Iris pigment epithelial cell (primary cell): ENCODE results near the gene ARHGAP42.
"Not testable (repeated sequence)": the region's sequence is repeated elsewhere in the genome, so short reads cannot be mapped to it uniquely, and the experiment has no call there.

ENCODE experiments used
- DNase-seq: peaks from one replicate; pipeline ENCODE4 v3.0.0-alpha.2; 2011; ENCODE audit warnings: low read depth

ARHGAP42 gene

GRCh38 chr11:100726680-100727079 lies 39.6 kb downstream of the ARHGAP42 start:
- DNase-seq, result no peak

- no peak for DNase-seq
These were observed 40.3 kb downstream of the ARHGAP42 start for GRCh38 chr11:100727410-100727809.

GRCh38 chr11:100730266-100730665 lies 43.2 kb downstream of the ARHGAP42 start:
- peak; percentile 71 for DNase-seq

DNA sequence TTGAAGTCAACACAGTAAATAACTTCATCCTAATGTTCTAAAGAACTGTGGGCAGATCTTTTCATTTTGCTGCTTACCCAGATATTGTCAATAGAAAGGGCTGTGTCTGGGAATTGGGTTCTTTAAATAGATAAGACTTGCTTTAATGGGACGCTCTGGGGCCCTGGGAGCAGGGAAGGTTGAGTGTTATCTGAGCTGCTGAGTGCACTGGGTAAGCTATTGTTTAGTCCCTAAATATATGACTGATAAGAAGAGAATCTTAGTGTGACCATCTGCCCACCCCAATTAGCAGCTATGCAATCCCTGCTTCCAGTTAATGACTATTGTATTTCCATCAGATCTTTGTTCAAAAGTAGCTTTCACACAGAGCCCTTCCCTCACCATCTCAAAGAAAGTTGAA lies 44.4 kb downstream of the ARHGAP42 start:
- no peak for DNase-seq

DNA sequence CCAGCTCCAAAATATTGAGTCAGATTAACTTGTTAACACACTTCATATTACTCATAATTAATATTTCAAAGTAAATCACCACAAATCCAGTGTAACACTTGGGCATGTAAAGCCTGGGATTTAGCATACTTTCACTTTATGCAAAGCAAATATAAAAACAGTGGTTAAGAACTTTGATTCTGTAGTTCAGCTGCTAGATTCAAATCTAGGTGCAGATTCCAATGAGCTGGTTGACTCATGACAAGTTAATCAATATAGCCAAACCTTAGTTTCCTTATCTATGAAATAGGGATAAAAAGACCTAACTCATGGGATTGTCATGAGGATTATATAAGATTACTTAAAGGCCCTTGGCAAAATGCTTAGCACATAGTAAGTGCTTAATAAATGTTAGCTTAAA lies 45.9 kb downstream of the ARHGAP42 start:
- DNase-seq, result no peak

DNA sequence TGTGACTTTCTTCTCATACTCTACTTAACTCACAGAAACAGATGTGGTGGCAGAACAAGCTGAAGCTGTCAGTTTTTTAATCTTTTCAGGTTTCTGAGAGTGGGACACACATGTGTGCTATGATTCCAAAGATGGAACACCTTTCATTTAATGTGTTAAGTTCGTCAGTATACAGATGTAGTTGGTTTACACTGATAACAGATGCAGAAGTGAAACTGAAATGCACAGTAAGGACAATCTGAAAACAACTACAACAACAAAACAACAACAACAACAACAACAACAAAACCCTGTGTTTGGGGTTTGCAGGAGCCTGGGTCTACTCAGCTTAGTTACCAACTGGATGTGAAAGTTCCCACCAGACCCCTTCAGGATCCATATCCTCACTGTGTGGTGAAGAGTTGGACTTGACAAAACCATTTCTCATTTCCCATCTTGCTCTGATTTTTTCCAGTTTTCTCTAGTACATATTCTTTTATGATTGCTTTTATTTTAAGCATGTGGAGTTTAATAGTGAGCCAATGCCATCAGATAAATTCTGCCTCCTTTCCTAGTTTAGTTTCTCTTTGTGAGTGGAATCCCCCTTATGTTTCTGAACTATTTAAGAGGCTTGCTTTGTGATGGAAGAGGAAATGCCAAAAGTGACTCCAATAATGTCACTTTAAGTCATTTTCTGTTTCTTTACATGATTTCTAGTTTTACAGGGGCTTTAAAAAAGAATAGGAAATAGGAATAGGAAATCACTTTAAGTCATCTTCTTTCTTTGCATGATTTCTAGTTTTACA lies 47.8 kb downstream of the ARHGAP42 start:
- DNase-seq, result no peak

DNA sequence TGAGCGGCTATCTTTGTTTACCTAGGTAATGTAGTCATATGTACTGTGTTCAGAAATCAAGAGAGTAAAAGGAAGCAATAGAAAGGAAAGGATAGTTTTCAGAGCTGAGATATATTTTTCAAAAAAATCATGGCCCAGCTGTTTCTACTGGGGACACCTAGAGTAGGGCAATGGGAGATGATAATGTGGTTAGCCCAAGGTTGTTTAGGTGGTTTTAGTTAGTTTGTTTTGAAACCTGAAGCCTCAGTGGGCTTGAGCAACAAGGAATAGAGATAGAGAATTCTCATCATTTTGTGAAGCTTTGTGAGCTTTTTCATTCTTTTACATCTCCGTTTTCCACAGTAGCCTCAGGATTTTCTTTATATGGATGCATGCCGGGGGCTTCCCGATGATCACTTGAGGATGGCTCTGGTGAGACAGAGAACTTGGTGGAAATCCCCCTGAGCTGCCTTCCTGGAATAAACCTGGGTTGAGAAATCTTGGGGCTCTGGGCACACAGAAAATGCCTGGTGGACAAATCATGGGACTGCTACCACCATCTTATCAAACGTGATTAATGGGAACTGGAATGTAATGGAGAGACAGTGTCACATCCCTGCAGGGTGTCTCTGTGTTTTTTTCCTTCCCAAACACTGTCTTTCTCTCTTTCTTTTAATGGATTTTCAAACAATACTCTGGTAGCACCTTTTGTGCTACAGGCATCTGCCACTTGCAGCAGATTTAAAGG lies 49.0 kb downstream of the ARHGAP42 start:
- DNase-seq, result peak; percentile 75

GRCh38 chr11:100738701-100739270 lies 51.7 kb downstream of the ARHGAP42 start:
- DNase-seq, result no peak

GRCh38 chr11:100739666-100740065 lies 52.6 kb downstream of the ARHGAP42 start:
- DNase-seq, result peak; percentile 98

DNA sequence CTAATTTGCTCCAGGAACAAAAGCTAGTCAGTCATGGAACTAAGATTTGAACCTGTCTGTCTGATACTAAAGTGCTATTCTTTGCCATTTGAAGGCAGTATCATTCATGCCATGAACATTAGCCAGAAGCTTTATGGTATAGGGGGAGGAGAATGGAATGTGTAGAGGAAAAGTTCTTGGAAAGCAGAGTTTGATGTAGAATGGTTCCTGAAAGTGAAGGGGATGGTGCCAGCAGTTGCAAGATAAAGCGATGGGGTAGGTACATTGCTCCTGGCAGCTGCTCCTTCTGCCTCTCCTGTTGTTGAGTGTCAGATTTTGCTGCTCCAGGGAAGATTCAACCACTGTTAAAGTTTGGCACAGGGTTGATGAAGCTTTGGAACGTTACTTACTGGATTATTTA lies 53.4 kb downstream of the ARHGAP42 start:
- DNase-seq, result peak; percentile 69

- no peak for DNase-seq
These were observed 55.0 kb downstream of the ARHGAP42 start for GRCh38 chr11:100741866-100742625.

- no peak for DNase-seq
These were observed 59.4 kb downstream of the ARHGAP42 start for GRCh38 chr11:100746448-100746847.

- DNase-seq, result no peak
These were observed 61.1 kb downstream of the ARHGAP42 start for GRCh38 chr11:100748153-100748552.

GRCh38 chr11:100749887-100750565 lies 62.9 kb downstream of the ARHGAP42 start:
- not testable (repeated sequence) for DNase-seq

DNA sequence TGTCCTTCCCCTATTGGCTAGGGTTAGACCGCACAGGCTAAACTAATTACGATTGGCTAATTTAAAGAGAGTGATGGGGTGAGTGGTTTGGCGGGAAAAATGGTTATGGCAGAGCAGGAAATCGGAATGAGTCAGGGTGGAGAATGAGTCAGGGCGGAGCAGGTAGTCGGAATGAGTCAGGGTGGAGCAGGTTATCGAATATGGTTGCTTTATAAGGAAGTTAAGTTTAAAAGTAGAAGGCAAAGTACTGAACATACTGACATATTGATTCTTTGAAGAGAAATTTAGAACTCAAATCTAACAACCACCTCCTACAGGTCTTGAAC lies 63.4 kb downstream of the ARHGAP42 start:
- DNase-seq, result not testable (repeated sequence)

GRCh38 chr11:100752371-100753171 lies 65.5 kb downstream of the ARHGAP42 start:
- DNase-seq, result no peak

GRCh38 chr11:100753172-100753543 lies 66.1 kb downstream of the ARHGAP42 start:
- DNase-seq, result no peak

GRCh38 chr11:100753571-100753970 lies 66.5 kb downstream of the ARHGAP42 start:
- DNase-seq, result no peak

GRCh38 chr11:100756559-100756958 lies 69.5 kb downstream of the ARHGAP42 start:
- DNase-seq, result no peak

DNA sequence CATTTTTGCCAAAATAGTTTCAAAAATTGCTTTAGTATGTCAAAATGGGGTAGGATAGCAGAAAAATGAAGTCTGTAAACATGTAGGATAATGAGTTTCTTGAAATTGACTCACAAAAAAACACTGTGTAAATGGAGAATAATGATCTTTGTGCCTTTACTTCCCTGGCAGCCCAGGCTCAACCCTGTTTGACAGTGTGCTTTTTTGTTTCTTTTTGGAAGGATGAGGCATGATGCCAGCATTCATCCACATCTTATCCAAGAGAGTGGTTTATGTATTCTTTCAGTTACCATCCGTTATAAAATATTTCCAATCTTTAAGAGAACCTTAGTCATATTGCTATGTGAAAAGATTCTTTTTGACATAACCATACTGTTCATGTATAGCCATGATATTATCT lies 70.6 kb downstream of the ARHGAP42 start:
- no peak for DNase-seq

GRCh38 chr11:100759106-100759505 lies 72.0 kb downstream of the ARHGAP42 start:
- no peak for DNase-seq
